HepG2 (cell line): Measurements from ENCODE around the gene NKIRAS1.

Source experiments
- CTCF ChIP-seq: sonication (generic); formaldehyde crosslinking; IDR thresholded peaks from 2 replicates; pipeline ENCODE4 v1.5.0; 2020; ENCODE audit warnings: mild to moderate bottlenecking, missing genetic modification reagents, moderate library complexity
- ETV5 ChIP-seq: IDR thresholded peaks from 2 replicates; pipeline ENCODE4 v1.6.1; 2018; ENCODE audit warnings: missing biosample characterization, missing genetic modification reagents, inconsistent platforms, borderline replicate concordance
- TBP ChIP-seq: sonication (generic); formaldehyde crosslinking; IDR thresholded peaks from 2 replicates; pipeline ENCODE4 v1.5.0; 2020; ENCODE audit warnings: missing genetic modification reagents
- TERF1 ChIP-seq: sonication (generic); formaldehyde crosslinking; IDR thresholded peaks from 2 replicates; pipeline ENCODE4 v1.8.0; 2022; ENCODE audit warnings: mild to moderate bottlenecking, missing genetic modification reagents, moderate library complexity

GRCh38 chr3:23863060-23863459 lies 53.7 kb downstream of the NKIRAS1 start:
- TF ChIP-seq CTCF (no peak), TERF1 (no peak), ETV5 (CRISPR knock-in tag) (no peak), TBP (CRISPR knock-in tag) (no peak)
